Measurements from ENCODE around the gene ZNF487.

GRCh38 chr10:43419997-43420368 lies 16.9 kb upstream of the ZNF487 start:
- TF ChIP-seq CTCF (IDR thresholded peaks at IDR 0.05; ENCODE audit: insufficient read depth, low read length) = no peak
- no peak for TF ChIP-seq GABPA (IDR thresholded peaks at IDR 0.05; ENCODE audit: low read depth)
